GM21619 (cell line): Measurements from ENCODE around the gene CIAO3.

ENCODE experiments used
- ATAC-seq: cut with Tn5 transposase; IDR thresholded peaks from one replicate; pipeline ENCODE4 v1.9.1; 2021; ENCODE audit not compliant: unreplicated experiment

The CIAO3 gene

DNA sequence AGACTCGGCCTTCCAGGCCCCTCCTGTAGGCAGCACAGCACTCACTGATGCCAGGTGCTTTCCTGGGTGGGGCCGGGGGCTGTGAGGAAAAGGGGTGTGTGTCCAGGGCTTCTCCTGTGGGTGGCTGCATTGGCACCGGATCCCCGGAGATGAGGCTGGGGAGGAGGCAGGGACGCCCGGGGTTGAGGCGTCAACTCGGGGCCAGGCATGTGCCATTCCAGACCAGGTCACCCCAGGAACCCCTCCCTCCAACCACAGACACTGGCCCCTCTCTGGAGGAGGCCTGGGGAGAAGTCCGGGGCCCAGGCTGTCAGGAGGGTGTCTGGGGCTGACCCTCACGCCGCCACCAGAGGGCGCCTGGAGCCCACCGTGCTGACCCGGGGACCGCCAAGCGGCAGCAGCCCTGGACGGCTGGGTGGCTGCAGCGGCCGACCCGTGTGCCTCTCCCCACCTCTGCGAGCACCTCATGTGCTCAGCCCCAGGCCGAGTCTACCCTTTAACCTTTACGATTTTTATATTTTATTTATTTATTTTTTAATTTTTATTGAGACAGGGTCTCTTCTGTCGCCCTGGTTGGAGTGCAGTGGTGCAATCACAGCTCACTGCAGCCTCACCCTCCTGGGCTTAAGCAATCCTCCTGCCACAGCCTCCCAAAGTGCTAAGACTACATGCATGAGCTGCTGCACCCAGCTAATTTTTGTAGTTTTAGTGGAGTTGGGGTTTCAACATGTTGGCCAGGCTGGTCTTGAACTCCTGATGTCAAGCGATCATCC lies 29.1 kb downstream of the CIAO3 start:
- no peak for ATAC-seq

DNA sequence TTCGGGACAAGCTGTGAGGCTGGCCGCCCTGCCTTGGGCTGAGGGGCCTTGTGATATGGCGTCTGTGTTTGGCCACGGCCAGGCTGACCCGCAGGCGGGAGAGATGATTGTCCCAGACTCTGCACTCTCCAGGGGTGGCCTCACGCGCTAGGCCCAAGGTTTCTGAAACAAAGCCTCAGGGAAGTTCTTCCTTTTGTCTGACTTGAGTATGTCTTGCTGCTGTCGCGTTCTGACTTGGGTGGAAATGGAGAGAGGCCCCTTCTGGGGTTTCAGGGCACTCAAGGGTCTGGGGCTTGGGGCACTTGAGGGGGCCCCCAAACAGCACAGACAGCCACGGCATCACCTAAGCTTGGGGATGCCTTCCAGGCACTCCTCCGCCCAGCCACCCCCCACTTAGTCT lies 29.7 kb downstream of the CIAO3 start:
- no peak for ATAC-seq

DNA sequence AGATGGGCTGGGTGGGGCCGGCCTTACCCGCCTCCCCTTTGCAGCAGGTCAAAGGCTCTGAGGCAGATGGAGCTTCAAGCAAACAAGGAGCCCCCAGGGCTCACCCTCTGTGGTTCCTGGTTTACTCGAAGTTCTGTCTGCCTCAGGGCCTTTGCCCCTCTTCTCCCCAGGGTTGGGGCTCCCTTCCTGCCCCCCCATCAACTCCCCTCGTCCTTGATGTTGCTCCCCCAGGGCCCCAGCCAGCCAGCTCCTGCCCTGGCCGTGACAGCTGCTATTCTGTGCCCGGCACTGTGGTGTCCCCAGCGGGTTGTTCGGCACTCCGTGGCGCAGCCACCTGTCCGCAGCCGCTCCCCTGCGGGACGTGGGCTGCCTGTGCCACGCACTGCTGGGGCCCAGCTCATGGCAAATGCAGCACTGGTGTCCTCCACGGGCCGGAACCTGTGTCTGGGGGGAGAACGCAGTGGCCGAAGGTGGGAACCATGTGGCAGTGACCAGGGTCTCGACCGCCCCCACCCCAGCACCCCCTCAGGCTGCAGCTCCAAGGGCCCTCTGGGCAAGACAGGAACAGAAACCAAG lies 30.2 kb downstream of the CIAO3 start:
- no peak for ATAC-seq

DNA sequence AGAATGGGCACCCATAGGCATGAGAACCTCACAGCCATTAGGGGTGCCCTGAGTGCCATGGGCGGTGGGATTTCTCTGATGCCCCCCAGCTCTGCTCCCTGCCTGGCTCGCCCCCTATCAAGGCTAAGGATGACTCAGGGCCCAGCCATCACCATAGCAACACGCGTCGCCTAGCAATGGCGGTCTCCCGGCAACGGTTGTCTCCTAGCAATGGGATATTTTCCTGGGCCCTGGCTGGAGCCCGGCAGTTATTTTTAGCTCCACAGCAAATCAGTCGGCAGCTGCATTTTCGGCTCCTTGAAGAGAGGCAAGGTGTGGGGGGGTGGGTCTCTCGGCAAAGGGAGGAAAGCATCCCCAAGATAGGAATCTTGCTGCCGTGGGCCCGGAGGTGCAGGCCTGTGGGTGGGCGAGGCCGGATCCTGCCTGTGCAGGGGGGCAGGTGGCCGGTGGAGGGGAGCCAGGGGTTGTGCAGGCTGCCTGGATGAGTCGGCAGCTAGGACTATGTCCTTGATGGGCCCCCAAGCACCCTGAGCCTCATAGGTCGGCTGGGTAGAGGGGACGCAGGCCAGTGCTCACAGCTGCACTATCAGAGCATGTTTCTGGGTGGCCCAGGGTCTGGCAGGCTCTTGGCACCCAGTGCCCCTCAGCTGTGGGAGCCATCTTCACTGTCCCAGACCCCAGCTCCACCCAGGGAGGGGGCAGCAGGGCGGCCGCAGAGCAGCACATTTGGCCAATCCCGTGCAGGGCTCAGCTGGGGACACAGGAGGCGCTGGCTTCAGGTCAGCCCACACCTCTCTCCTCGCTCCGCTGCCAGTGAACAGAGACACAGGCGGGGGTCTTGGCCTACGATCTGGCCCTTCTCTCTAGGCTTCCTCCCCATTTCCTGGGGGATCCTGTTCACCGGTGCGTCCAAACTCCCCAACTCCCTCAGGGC lies 31.0 kb downstream of the CIAO3 start:
- no peak for ATAC-seq

DNA sequence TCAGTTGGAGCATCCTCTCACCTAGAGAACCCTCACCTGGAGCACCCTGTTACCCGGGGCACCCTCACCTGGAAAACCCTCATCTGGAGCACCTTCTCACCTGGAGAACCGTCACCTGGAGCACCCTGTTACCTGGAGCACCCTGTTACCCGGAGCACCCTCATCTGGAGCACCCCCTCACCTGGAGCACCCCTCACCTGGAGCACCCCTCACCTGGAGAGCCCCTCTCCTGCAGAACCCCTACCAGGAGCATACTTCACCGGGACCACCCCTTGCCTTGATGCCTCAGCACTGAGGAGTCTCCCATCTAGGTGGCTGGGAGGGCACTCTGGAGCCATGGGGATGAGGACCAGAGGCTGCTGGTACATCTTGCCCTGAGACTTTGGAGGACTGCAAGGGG lies 31.8 kb downstream of the CIAO3 start:
- no peak for ATAC-seq

DNA sequence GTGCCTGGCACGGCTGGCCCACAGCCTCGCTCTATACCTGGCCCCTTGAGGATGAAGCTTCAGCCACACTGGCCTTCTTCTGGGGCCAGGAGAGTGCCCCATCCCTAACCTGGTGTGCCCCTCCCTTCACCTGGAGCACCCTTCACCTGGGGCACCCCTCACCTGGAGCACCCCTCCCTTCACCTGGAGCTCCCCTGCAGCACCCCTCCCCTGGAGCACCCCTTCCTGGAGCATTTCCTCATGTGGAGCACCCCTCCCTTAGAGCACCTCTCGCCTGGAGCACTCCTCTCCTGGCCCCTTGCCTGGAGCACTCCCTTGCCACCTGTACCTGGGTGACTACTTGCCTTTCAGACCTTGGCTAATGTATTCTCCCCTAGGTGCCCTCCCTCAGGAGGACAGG lies 32.8 kb downstream of the CIAO3 start:
- no peak for ATAC-seq

DNA sequence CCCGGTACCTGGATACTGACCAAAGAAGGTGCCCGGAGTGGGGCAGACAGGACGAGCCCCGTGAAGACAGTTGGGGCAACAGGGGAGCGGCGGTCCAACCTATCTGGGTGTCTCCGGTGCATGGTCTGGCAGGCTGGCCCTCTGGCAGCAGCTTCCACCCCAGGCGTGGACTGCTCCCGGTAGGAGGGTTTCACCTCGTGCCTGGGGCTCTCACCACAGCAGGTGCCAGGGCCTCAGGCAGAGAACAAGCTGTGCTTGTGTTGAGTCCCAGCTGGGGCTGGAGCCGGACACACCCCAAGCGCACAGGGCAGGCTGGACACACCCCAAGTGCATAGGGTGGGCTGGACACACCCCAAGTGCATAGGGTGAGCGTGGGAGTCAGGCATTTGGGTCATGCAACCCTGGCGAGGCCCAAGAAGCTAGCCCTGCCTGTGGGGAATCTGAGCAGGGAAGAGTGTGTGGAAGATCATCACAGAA lies 33.7 kb downstream of the CIAO3 start:
- no peak for ATAC-seq

DNA sequence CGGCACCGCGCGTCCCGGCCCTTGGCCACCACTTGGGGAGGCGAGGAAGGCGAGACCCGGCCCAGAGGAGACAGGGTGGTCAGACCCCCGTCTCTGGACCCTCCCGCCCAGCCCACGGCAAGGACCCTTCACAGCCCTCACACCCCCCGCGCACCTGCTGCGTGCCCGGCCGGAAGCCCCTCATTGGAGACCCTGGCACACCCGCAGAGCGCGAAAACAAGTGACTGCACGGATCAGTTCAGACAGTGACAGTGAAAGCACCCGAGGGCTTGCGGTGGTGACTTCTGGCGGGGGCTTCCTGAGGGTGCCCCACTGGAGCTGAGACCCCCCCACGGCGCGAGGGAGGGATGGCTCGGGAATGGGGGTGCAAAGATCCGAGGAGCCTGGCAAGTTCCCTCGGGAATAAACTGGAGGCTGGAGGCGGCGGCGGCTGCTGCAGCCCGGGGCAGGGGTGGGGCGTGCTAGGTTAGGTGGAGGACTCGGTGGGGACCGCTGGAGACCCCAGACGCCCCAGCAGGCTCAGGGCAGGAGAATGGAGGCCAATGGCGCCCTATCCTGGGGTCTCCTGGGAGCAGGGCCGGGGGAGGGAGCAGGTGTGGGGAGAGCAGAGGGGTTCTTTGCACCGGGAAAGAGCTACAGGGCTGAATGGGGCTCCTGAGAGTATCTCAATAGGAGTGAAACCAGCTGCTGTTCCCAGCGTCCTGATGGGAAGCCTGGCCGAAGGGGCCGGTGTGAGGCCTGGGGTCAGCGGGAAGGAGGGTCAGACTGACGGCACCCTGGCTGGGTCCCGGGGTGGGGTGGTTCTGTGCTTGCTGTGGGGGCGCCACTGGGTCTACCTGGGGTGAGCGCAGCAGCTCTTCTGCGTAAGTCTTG lies 34.4 kb downstream of the CIAO3 start:
- no peak for ATAC-seq

DNA sequence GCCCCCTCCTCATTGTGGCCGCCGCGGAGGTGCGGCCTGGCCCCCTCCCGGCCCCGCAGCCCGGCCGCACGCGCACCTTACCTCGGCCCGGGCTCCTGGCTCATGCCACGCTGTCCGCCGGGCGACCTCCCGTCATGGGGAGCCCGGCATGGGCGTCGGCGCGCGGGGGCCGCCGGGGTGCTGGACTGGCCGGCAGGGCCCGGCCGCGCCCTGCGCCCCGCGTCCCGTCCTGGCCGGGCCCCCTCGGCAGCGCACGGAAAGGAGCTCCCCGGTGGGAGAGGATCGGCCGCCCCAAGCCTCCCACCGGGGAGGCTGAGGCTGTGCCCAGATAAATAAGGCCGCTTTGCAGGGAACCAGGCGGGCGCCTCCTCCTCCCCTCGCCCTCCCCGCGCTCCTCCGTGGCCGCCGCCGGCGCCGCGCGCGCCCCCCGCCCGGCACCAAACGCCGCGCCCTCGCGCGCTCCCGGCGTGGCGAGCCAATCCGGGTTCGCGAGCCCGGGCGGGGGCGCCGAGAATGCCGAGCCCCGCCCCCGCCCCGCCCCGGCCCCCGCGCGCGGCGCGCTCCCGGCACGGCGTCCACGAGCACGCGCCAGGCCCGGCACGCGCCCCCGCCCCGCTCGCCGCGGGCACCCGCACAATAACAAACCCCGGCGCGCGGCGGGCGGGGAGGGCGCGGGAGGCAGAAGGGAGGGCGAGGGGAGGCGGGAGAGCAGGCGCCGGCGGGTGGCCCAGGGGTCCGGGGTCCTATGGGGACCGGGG lies 35.2 kb downstream of the CIAO3 start, which contains the start of gene FBXL16:
TSS of gene FBXL16 (minus strand) at position 371 of the 758 bp plus-strand sequence. CDS start 8,396 bp downstream, outside the sequence.
- ATAC-seq: no peak

DNA sequence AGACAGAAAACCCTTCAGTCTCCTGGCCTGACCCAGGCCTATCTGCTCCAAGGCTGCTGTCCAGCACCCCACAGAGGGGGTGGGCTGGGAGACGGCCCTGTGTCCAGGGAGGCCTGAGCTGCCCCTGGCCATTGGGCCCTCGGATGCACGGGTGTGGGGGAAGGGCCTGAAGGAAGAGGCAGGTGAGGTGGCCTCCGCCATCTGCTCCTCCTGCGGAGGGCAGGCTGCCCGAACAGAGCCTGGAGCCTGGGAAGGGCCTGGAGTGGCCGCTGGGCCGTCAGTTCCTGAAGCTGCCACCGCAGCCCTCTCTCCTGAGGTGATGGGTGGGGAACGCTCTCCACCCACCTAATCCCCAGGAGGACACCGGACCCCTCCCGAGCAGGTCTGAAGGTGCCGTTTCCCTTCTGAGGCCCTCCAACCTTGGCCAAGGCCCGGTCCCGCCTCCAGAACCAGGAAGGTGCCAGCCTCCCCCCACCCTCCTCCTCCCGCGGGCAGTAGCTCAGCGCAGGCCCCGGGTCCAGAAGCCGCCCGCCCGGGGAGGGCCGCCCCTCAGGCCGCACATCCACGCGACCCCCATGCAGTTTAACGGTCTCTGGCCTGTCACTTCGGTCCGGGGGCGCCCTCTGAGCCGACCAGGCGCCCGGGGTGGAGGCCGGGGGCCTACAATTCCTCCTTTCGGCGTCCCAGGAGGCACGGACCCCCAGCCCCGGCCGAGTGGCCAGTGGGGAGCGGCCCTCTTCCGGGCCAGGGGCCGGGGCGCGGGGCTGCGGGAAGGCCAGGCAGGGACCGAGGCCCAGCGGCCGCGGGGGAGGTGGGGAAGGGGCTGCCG lies 36.0 kb downstream of the CIAO3 start:
- ATAC-seq: no peak

DNA sequence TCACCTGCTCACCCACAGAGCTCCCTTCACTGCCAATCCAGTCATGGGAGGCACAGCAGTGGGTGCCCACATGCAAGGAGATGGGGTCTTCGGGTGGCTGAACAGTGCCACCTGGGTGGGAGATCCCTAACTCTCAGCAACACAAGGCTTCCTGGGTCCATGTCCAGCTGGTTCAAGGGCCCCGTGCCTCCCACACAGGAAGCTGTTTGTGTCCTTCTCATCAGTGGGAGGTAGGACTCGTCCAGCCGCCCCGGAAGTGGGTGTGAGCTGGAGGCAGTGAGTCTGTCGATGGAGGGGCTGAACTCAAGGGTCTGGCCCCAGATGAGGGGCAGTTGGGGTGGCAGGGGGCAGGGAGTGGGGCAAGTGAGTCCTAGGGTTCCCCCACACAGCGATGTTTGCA lies 36.8 kb downstream of the CIAO3 start:
- no peak for ATAC-seq

DNA sequence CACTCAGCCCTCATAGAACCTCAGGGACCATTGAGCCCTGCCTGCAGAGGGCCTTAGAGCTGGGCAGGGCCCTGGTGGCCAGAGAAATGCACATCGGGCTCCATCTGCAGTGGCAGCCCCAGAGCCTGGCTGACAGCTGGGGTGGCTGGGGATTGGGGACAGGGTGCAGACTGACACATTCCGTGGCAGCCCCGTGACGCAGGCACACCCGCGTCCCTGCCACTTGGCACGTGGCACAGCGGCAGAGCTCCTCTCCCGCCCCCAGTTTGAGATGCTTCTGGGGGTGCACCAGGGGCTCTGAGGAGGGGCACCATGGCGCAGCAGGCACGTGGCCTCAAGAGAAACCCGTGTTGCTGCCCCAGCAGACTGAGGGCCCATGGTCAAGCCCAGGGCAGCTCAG lies 37.4 kb downstream of the CIAO3 start:
- ATAC-seq: no peak

DNA sequence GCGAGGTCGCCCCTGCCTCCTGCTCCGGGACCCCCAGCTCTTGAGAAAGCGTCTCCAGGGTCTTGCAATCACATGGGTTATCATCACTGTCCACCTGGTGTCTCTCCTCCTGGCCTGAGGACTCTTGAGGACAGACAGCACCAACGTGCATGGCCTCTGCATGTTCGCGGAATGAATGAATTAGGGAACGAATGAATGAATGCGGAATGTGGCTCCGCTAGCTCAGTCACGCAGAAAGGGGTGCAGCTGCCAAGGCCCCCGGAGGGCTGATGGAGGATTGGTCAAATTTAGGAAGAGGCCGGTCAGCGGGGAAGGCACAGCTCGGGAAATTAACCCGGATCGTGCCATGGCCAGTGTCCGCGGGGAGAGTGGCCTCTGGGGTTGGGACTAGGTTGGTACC lies 38.5 kb downstream of the CIAO3 start:
- no peak for ATAC-seq

DNA sequence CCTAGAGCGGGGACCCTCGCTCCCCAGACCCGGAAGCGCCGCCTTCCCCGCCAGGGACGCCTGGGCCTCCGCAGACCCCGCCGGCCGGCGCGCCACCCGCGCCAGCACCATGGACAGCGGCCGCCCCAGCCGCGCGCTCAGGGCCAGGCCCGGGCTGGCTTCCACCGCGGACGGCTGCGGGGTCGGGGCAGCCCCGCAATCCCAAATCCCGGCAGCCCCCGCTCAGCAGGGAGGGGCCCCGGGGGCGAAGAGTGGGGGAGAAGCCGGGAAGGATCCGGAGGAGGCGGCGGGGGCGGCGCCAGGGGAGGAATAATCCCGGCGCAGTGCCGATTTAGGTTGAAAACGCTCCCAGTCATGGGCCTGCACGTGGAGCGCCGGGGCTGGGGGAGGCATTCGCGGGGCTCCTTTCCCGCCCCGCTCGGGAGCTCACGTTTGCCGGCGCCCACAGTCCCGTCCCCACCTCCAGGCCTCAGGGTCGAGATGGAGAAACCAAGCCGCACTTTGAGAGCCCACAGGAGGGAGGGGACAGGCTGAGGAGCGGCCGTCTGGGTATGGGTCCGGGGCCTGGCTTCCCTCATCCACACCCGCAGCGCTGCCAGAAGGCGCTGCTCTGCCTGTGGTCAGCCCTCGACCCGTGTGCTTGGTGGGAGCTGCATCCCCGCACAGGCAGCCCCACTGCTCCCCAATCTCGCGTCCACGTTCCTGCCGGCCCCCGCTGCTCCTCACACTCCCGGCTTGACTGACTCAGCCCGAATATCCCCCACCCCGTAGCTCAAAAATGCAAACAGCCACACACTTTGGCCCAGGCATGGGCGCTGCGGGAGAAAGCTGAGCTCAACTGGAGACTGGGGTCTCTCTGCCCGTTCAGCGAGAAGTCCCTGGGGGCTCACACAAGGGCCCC lies 39.9 kb downstream of the CIAO3 start:
- ATAC-seq: no peak

DNA sequence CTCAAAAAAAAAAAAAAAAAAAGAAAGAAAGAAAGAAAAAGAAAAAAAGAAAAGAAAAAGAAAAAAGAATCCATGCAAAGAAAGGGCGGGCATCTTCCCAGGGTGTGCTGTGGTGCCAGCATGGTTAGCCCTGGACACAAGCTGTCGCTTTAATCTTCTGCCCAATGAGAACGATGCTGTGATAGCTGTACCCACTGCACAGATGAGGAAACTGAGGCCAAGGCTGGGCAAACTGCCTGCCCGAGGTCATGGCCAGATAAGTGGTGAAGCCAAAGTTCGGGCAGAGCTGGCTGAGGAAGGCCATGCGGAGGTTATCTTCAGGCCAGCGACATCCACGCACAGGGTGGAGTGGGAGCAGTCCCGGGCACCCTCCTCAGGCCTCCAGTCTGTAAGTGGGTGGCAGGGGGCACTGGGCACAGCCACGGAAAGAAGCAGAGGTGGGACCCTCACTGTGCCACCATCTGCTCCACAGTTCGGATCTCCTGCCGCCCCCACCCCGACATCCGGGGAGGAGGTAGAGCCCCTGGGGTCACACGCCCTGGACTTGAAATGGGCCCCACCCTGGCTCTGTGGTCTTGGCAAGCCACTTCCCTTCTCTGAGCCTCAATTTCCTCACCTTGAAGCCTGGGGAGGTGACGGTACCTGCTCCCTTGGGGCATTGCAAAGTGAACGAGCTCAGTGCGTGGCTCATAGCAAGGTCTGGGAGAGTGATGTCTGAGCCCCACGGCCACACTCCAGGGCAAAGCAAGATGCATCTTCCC lies 41.7 kb downstream of the CIAO3 start:
- ATAC-seq: no peak

DNA sequence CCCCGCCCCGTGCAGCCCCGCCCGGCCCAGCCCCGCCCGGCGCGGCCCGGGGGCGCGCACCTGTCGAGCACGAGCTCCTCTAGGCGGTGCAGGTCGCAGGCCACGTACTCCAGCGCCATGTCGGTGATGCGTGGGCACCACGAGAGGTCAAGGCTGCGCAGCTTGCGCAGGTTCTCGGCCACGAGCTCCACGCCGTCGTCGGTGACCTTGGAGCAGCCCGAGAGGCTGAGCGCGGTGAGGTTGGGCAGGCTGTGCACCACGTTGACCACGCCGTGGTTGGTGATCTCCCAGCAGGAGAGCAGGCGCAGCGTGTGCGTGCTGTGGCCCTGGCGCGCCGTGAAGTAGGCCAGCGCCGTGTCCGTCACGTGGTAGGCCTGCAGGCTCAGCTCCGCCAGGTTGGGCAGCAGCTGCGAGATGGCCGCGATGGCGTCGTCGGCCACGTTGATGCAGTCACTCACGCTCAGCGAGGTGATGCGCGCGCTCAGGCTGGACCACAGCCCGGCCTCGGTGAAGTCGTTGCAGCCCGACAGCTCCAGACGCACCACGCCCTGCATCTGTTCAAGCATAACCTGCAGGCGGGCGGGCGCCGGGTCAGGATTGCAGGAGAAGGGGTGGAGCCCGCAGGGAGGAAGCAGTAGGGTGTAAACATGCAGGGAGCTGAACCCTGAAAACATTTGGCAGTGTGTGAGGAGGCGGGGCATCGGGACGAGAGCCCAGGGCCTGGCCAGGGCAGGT lies 45.3 kb downstream of the CIAO3 start:
- no peak for ATAC-seq
